Loucy (cell line): ENCODE measurements around the gene EED.
A peak's percentile ranks its signal among the peaks of the same experiment; 100 is the strongest.

Experiments used
- H2AFZ ChIP-seq: fragments of 200-600 bp; sonication (generic); 2 replicates; pipeline ENCODE4 v1.6.0; 2016; ENCODE audit warnings: antibody characterized with exemption, mild to moderate bottlenecking, low read length, moderate library complexity
- H3F3A ChIP-seq: fragments of 200-600 bp; 2 replicates; pipeline ENCODE4 v1.6.0; 2016; ENCODE audit warnings: antibody characterized with exemption, low read depth, mild to moderate bottlenecking
- H3K27me3 ChIP-seq: fragments of 200-600 bp; sonication (generic); 2 replicates; pipeline ENCODE4 v1.6.1; 2014; ENCODE audit warnings: low read length, mild to moderate bottlenecking; ENCODE audit not compliant: insufficient read depth, poor library complexity, severe bottlenecking
- H3K36me3 ChIP-seq: fragments of 200-600 bp; sonication (generic); 2 replicates; pipeline ENCODE4 v1.6.1; 2016; ENCODE audit warnings: low read length; ENCODE audit not compliant: insufficient read depth
- H3K4me1 ChIP-seq: fragments of 200-600 bp; sonication (generic); 2 replicates; pipeline ENCODE4 v1.5.1; 2014; ENCODE audit warnings: low read length, mild to moderate bottlenecking; ENCODE audit not compliant: insufficient read depth, poor library complexity, severe bottlenecking
- H3K4me2 ChIP-seq: fragments of 200-600 bp; sonication (generic); 2 replicates; pipeline ENCODE4 v1.6.0; 2014; ENCODE audit warnings: antibody characterized with exemption, low read length, low read depth, mild to moderate bottlenecking; ENCODE audit not compliant: poor library complexity, severe bottlenecking
- H3K4me3 ChIP-seq: fragments of 200-600 bp; sonication (generic); 2 replicates; pipeline ENCODE4 v1.5.1; 2014; ENCODE audit warnings: low read length, mild to moderate bottlenecking, mixed read lengths; ENCODE audit not compliant: poor library complexity, severe bottlenecking
- H3K79me2 ChIP-seq: fragments of 200-600 bp; sonication (generic); 2 replicates; pipeline ENCODE4 v1.6.1; 2014; ENCODE audit warnings: low read length; ENCODE audit not compliant: insufficient read depth
- H3K9ac ChIP-seq: fragments of 200-600 bp; sonication (generic); 2 replicates; pipeline ENCODE4 v1.6.0; 2014; ENCODE audit warnings: mild to moderate bottlenecking, low read depth, low read length, moderate library complexity; ENCODE audit not compliant: poor library complexity, severe bottlenecking
- H3K9me2 ChIP-seq: fragments of 200-600 bp; sonication (generic); replicated peaks from 2 replicates; pipeline ENCODE4 v1.6.1; 2016; ENCODE audit warnings: low read depth, low read length, mixed read lengths
- H3K9me3 ChIP-seq: fragments of 200-600 bp; sonication (generic); 2 replicates; pipeline ENCODE4 v1.6.1; 2014; ENCODE audit warnings: mild to moderate bottlenecking, antibody characterized with exemption, low read length, low read depth; ENCODE audit not compliant: insufficient read depth
- H4K20me1 ChIP-seq: fragments of 200-600 bp; sonication (generic); 2 replicates; pipeline ENCODE4 v1.6.0; 2014; ENCODE audit warnings: antibody characterized with exemption, low read length, mild to moderate bottlenecking; ENCODE audit not compliant: insufficient read depth, poor library complexity, severe bottlenecking
- CTCF ChIP-seq: fragments of 200-600 bp; sonication (generic); conservative IDR thresholded peaks from 2 replicates; pipeline ENCODE4 v1.5.1; 2014; ENCODE audit warnings: mild to moderate bottlenecking, antibody characterized with exemption, low read length
- EZH2phosphoT487 ChIP-seq: fragments of 200-600 bp; IDR thresholded peaks from 2 replicates; pipeline ENCODE4 v1.6.1; 2018; ENCODE audit warnings: antibody characterized with exemption, mild to moderate bottlenecking, moderate library complexity, borderline replicate concordance

Gene EED

GRCh38 chr11:86247608-86248007 is 3.1 kb downstream of the EED start:
- H3K36me3 ChIP-seq = peaks cover 8% of the 10 kb centered on the region; the same call in 1 of the 2 replicates
- H3F3A ChIP-seq = no peaks in the 10 kb centered on the region
- H3K4me3 ChIP-seq = peak overlapping the region; percentile 93
- H2AFZ ChIP-seq = no peak overlapping the region
- peaks cover 75% of the 10 kb centered on the region for H4K20me1 ChIP-seq
- H3K4me1 ChIP-seq = peaks cover 59% of the 10 kb centered on the region
- no peaks in the 10 kb centered on the region for H3K27me3 ChIP-seq
- H3K9me3 ChIP-seq = no peaks in the 10 kb centered on the region
- peaks cover 75% of the 10 kb centered on the region for H3K79me2 ChIP-seq
- peak overlapping the region; percentile 96 for H3K4me2 ChIP-seq
- peak overlapping the region; percentile 98 for H3K9ac ChIP-seq
- no peaks in the 10 kb centered on the region for H3K9me2 ChIP-seq
- TF ChIP-seq EZH2phosphoT487 (no peak), CTCF (no peak)

GRCh38 chr11:86248609-86249008 is 4.1 kb downstream of the EED start:
- H3K4me3 ChIP-seq = peak overlapping the region; percentile 93
- no peaks in the 10 kb centered on the region for H3F3A ChIP-seq
- peaks cover 58% of the 10 kb centered on the region for H3K4me1 ChIP-seq
- H3K79me2 ChIP-seq = peaks cover 85% of the 10 kb centered on the region
- no peaks in the 10 kb centered on the region for H3K9me2 ChIP-seq
- H3K27me3 ChIP-seq = no peaks in the 10 kb centered on the region
- no peak overlapping the region for H2AFZ ChIP-seq
- peaks cover 18% of the 10 kb centered on the region; the same call in 1 of the 2 replicates for H3K36me3 ChIP-seq
- peaks cover 85% of the 10 kb centered on the region for H4K20me1 ChIP-seq
- H3K4me2 ChIP-seq = peak overlapping the region; percentile 96
- no peak for TF ChIP-seq EZH2phosphoT487
- TF ChIP-seq CTCF = no peak
- peak overlapping the region; percentile 98 for H3K9ac ChIP-seq
- no peaks in the 10 kb centered on the region for H3K9me3 ChIP-seq

GRCh38 chr11:86249307-86250098 is 5.0 kb downstream of the EED start:
- H3K79me2 ChIP-seq = peaks cover 93% of the 10 kb centered on the region
- peaks cover 52% of the 10 kb centered on the region for H3K4me1 ChIP-seq
- TF ChIP-seq CTCF = no peak
- no peak for TF ChIP-seq EZH2phosphoT487
- H4K20me1 ChIP-seq = peaks cover 86% of the 10 kb centered on the region
- H3K4me2 ChIP-seq = peak overlapping the region; percentile 96
- no peaks in the 10 kb centered on the region for H3K9me2 ChIP-seq
- no peaks in the 10 kb centered on the region for H3F3A ChIP-seq
- peak overlapping the region; percentile 93 for H3K4me3 ChIP-seq
- H3K9me3 ChIP-seq = no peaks in the 10 kb centered on the region
- H3K9ac ChIP-seq = peak overlapping the region; percentile 98
- peaks cover 18% of the 10 kb centered on the region; the same call in 1 of the 2 replicates for H3K36me3 ChIP-seq
- H3K27me3 ChIP-seq = no peaks in the 10 kb centered on the region
- no peak overlapping the region for H2AFZ ChIP-seq
